ENCODE results near the gene NDUFA8. TPM values are rescaled to one million over a fixed set of nuclear protein-coding genes. Genes with fewer than 3 reads are reported as not detected.

The NDUFA8 gene
- total RNA-seq, 1 experiment from 2014 or later: 60.7 TPM

DNA sequence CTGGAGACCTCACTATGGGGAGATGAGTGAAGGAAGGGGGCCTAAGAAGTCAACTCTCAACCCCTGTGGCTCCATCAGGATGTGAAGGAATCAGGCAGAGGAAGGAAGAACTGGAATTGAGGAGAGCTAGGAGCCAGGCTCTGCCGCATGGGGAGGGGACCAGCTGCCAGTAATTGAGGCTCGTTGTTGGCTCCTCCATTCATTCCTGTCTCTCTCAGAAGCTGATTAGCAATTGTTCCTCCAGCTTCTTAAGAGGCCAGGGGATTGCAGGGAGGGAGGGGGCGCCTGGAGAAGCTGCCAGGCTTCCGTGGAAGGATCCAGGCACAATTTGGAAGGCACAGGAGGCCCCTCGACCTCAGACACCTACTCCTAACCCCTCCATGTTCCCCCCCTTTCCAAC lies 46.0 kb downstream of the NDUFA8 start:
- no peak overlapping the region for H2BK12ac ChIP-seq (ENCODE audit: insufficient read length, low read depth, low read length)
- no CpG with 5 or more reads among the region's 5 CpGs for WGBS (ENCODE audit: extremely low coverage, insufficient read length, low lambda C conversion rate)
- no peaks in the 10 kb centered on the region for H4K20me1 ChIP-seq (ENCODE audit: control insufficient read depth, insufficient read depth, insufficient read length)
- TF ChIP-seq, protein P1, sequence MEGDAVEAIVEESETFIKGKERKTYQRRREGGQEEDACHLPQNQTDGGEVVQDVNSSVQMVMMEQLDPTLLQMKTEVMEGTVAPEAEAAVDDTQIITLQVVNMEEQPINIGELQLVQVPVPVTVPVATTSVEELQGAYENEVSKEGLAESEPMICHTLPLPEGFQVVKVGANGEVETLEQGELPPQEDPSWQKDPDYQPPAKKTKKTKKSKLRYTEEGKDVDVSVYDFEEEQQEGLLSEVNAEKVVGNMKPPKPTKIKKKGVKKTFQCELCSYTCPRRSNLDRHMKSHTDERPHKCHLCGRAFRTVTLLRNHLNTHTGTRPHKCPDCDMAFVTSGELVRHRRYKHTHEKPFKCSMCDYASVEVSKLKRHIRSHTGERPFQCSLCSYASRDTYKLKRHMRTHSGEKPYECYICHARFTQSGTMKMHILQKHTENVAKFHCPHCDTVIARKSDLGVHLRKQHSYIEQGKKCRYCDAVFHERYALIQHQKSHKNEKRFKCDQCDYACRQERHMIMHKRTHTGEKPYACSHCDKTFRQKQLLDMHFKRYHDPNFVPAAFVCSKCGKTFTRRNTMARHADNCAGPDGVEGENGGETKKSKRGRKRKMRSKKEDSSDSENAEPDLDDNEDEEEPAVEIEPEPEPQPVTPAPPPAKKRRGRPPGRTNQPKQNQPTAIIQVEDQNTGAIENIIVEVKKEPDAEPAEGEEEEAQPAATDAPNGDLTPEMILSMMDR (conservative IDR thresholded peaks at IDR 0.05): no peak
- Mint-ChIP-seq H3K27me3 (ENCODE audit: low read depth) (peaks cover 2% of the 10 kb centered on the region), H3K4me3 (no peak overlapping the region; a peak in 1 of 5 replicates), H3K9me3 (no peaks in the 10 kb centered on the region), H3K27ac (no peak overlapping the region; a peak in 1 of 7 replicates), H3K4me1 (peaks cover 38 to 51% of the 10 kb centered on the region in 2 experiments), H3K36me3 (ENCODE audit: insufficient read depth in 1 of 3, low read depth in 3 of 3) (no peaks in the 10 kb centered on the region)
- H2AK5ac ChIP-seq (ENCODE audit: insufficient read length, low read length): no peak overlapping the region
- H3K4ac ChIP-seq (ENCODE audit: low read depth, low read length): no peak overlapping the region
- no peak overlapping the region for H2BK20ac ChIP-seq (ENCODE audit: low read depth, low read length, poor library complexity, severe bottlenecking)
- no peak overlapping the region for H3K14ac ChIP-seq (ENCODE audit: insufficient read depth, low read length)
- no peak overlapping the region for H4K5ac ChIP-seq (ENCODE audit: insufficient read length, low read depth, low read length)
- no peak overlapping the region for H3K56ac ChIP-seq (ENCODE audit: insufficient read length, low read depth, low read length)
- no peak overlapping the region for H3K23ac ChIP-seq (ENCODE audit: insufficient read length, low read depth, low read length)
- H4K91ac ChIP-seq (ENCODE audit: insufficient read length, low read depth, low read length): no peak overlapping the region
- no peak overlapping the region for H3K27ac ChIP-seq (ENCODE audit: insufficient read length, low read depth, low read length)
- no peaks in the 10 kb centered on the region for H3K27me3 ChIP-seq (ENCODE audit: insufficient read depth, low read length)
- no peak overlapping the region for H4K8ac ChIP-seq (replicated peaks; ENCODE audit: insufficient read length, low read depth, low read length)
- H3K23me2 ChIP-seq (ENCODE audit: insufficient read length, low read depth, low read length, poor library complexity, severe bottlenecking): no peaks in the 10 kb centered on the region
- H2BK120ac ChIP-seq (ENCODE audit: low read depth, low read length, poor library complexity, severe bottlenecking): no peak overlapping the region
- H2BK15ac ChIP-seq (ENCODE audit: low read depth, low read length): no peak overlapping the region
- no peak overlapping the region for H2AFZ ChIP-seq (ENCODE audit: low read length)
- H3T11ph ChIP-seq (ENCODE audit: low read length): no peak overlapping the region
- no peak overlapping the region for H3K4me2 ChIP-seq (ENCODE audit: insufficient read depth, insufficient read length, low read length)
- H2BK5ac ChIP-seq (ENCODE audit: insufficient read length, low read length): no peak overlapping the region
- no peak for DNase-seq
- no peaks in the 10 kb centered on the region for H3K79me2 ChIP-seq (ENCODE audit: insufficient read depth, low read length)
- H3K79me1 ChIP-seq (ENCODE audit: insufficient read depth, low read depth, low read length, poor library complexity, severe bottlenecking): no peaks in the 10 kb centered on the region
- H3K4me1 ChIP-seq (ENCODE audit: insufficient read depth, low read length): peaks cover 5% of the 10 kb centered on the region; the same call in 1 of the 2 replicates
- no peak overlapping the region for H3K9ac ChIP-seq (ENCODE audit: extremely low read depth, insufficient read length, low read length)
- H3K18ac ChIP-seq (ENCODE audit: insufficient read length, low read depth, low read length): peak overlapping the region; percentile 23
- H3K9me3 ChIP-seq (ENCODE audit: control insufficient read depth, low read depth, low read length): no peaks in the 10 kb centered on the region

Measured in H9 (cell line).